ENCODE measurements around the gene PHLDA3.

Gene PHLDA3

GRCh38 chr1:201465698-201466290, 3.2 kb downstream of the PHLDA3 start:
- TF ChIP-seq CTCF (IDR thresholded peaks at IDR 0.05; ENCODE audit: extremely low read depth, missing control alignments) = no peak
- no peak for DNase-seq (ENCODE audit: low spot score)

- TF ChIP-seq CTCF (IDR thresholded peaks at IDR 0.05; ENCODE audit: extremely low read depth, missing control alignments) = no peak
- no peak for DNase-seq (ENCODE audit: low spot score)
These were observed 5.9 kb downstream of the PHLDA3 start for GRCh38 chr1:201463071-201463552.

- TF ChIP-seq CTCF (IDR thresholded peaks at IDR 0.05; ENCODE audit: extremely low read depth, missing control alignments) = no peak
- no peak for DNase-seq (ENCODE audit: low spot score)
These were observed 7.1 kb downstream of the PHLDA3 start for GRCh38 chr1:201461645-201462441.

GRCh38 chr1:201460814-201461644, 8.0 kb downstream of the PHLDA3 start:
- TF ChIP-seq CTCF (IDR thresholded peaks at IDR 0.05; ENCODE audit: extremely low read depth, missing control alignments) = no peak
- DNase-seq (ENCODE audit: low spot score) = no peak

- no peak for TF ChIP-seq CTCF (IDR thresholded peaks at IDR 0.05; ENCODE audit: extremely low read depth, missing control alignments)
- DNase-seq (ENCODE audit: low spot score) = no peak
These were observed 9.2 kb downstream of the PHLDA3 start for GRCh38 chr1:201459775-201460174.

- no peak for TF ChIP-seq CTCF (IDR thresholded peaks at IDR 0.05; ENCODE audit: extremely low read depth, missing control alignments)
- DNase-seq (ENCODE audit: low spot score) = no peak
These were observed 9.9 kb downstream of the PHLDA3 start for GRCh38 chr1:201459052-201459451.
